GM12873 (cell line): Measurements from ENCODE around the gene TRIM25.

Experiments
- TF ChIP-seq, protein P1 (sequence below): IDR thresholded peaks from 2 replicates; pipeline ENCODE4 v1.5.1; 2012; ENCODE audit warnings: low read depth, mild to moderate bottlenecking, moderate library complexity, low read length, control low read depth; ENCODE audit not compliant: insufficient read depth; ENCODE audit errors: missing control alignments

The TRIM25 gene

DNA sequence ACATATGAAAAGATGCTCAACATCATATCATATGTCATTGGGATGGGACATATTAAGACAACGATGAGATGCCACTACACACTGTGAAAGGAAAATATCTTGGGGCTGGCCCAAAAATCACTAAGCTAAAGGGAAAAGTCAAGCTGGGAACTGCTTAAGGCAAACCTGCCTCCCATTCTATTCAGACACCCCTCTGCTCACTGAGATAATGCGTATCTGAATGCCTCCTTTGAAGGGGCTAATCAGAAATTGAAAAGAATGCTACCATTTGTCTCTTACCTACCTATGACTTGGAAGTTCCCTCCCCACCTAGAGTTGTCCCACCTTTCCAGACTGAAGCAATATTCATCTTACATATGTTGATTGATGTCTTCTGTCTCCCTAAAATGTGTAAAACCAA lies 11.2 kb upstream of the TRIM25 start:
- TF ChIP-seq, protein P1, sequence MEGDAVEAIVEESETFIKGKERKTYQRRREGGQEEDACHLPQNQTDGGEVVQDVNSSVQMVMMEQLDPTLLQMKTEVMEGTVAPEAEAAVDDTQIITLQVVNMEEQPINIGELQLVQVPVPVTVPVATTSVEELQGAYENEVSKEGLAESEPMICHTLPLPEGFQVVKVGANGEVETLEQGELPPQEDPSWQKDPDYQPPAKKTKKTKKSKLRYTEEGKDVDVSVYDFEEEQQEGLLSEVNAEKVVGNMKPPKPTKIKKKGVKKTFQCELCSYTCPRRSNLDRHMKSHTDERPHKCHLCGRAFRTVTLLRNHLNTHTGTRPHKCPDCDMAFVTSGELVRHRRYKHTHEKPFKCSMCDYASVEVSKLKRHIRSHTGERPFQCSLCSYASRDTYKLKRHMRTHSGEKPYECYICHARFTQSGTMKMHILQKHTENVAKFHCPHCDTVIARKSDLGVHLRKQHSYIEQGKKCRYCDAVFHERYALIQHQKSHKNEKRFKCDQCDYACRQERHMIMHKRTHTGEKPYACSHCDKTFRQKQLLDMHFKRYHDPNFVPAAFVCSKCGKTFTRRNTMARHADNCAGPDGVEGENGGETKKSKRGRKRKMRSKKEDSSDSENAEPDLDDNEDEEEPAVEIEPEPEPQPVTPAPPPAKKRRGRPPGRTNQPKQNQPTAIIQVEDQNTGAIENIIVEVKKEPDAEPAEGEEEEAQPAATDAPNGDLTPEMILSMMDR = no peak

DNA sequence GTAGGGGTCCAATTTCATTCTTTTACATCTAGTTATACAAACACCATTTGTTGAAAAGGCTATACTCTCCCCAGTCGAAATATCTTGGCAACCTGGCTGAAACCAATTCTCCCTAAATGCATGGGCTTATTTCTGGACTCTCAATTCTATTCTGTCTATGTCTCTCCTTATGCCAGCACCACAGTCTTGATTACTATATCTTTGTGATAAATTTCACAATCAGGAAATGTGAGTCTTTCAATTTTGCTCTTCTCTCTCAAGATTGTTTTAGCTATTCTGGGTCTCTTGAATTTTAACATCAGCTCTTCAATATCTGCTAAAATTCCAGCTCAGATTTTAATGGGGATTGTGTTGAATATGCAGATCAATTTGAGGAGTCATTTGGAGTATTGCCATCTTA lies 5.9 kb upstream of the TRIM25 start:
- TF ChIP-seq, protein P1 = no peak

DNA sequence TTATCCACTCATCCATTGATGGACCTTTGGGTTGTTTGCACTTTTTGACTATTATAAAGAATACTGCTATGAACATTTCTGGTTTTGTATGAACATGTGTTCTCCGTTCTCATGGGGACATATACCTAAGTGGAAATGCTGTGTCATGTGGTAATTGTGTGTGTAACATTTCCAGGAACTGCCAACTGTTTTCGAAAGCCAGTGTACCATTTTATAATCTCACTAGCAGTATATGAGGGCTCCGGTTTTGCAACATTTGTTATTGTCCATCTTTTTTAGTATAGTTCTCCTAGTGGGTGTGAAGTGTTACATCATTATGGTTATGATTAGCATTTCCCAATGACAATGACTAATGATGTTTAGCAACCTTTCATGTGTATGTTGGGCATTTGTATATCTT lies 5.1 kb upstream of the TRIM25 start:
- TF ChIP-seq, protein P1 = no peak

DNA sequence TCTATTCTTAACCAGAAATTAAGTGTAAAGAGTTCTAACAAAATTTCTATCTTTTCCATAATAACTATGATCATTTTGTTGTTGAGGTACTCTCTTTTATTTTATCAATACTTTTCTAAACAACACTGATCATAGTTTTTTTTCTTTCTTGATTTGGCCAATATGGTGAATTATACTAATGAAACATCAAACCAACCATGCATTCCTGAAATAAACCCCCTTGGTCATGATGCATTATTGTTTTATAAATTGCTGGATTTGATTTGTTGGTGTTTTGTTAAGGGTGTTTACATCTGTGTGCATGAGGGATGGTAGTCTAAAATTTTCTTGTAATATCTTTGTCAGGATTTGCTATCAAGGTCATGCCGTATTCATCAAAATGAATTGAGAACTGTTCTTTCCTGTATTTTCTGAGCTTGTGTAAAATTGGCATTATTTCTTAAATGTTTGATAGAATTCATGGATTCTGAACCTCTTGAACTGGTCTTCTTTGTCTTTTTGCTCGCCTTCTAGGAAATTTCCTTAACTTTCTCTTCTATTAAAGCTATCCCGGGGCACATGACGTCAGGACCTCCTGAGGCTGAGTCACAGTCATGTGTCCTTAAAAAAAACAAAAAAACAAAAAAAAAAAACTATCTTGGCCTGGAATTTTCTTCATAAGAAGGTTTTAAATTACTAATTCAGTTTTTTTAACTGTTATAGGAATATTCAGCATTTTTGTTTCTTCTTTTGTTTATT lies 3.9 kb upstream of the TRIM25 start:
- TF ChIP-seq, protein P1 = no peak

DNA sequence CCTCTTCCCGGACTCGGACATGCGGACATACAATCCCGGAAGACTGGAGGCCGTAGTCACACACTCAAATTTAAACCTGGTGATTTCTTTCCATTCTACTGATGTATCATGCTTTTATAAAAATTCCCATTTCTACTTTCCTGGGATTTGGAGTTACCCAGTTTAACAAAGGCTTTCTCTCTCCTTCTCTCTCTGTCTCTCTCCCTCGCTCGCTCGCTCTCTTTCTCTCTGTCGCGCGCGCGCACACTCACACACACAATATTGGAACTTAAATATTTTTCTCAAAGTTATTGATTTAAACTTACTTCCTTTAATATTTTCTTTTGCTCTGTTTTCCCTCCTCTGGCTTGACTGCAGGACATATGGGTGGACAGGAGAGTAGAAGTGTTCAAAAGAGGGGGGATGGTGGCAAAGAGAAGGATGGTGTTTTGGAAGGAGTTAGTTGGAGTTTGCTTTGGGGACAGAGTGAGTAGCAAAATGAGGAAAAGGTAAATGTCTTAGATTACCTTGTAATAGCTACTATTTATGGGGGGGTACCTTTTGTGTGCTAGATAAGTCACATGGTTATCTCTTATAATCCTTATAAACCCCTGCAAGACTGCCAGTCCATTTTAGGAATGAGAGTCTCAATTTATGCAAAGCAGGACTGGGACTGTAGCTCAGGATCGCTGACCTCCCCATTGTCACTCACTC lies 878 bp upstream of the TRIM25 start:
- TF ChIP-seq, protein P1 = no peak

DNA sequence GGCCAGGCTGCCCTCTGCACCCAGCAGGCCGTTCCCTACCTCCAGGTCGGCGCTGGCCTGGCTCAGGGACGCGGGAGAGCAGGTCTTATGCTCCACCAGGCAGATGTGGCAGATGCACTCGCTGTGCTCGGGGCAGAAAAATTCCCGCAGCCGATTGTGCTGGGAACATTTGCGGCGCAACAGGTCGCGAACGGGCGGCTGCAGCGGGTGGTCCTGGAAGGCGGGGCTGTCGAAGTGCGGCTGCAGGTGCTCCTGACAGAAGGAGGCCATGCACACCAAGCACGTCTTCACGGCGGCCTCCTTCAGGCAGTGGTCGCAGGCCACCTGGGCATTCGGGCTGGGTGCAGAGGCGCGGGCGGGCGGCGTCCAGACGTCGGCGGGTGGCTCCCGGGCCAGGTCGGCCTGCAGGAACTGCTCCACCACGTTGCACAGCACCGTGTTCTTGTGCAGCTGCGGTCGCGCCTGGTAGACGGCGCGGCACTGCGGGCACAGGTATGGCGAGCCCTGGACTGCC lies 439 bp downstream of the TRIM25 start:
- TF ChIP-seq, protein P1 = no peak

DNA sequence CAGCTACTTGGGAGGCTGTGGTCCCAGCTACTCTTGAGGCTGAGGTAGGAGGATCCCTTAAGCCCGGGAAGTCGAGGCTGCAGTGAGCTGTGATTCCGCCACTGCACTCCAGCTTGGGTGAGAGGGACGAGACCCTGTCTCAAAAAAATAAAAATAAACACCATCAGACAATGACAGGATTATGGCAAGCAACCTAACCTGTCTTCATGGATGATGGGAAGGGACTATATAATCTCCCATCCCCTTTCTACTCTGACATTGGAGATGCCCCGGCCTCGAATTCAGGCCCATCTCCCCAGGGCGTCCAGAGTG lies 893 bp downstream of the TRIM25 start:
- TF ChIP-seq, protein P1 = no peak
